Smooth muscle cell (in vitro differentiated cells): Measurements from ENCODE around the gene ARMH1. TPM values are rescaled to one million over a fixed set of nuclear protein-coding genes. Genes with fewer than 3 reads are reported as not detected.

Experiments
- DNase-seq: peaks from one replicate; lab custom pipeline; 2025; ENCODE audit not compliant: unreplicated experiment; lab: John Stamatoyannopoulos, UW
- H2AFZ ChIP-seq: fragments of 200-600 bp; sonication (generic); 2 replicates; pipeline ENCODE4 v1.6.0; 2016; ENCODE audit warnings: antibody characterized with exemption, low read depth, mild to moderate bottlenecking
- H3F3A ChIP-seq: fragments of 200-600 bp; sonication (generic); 2 replicates; pipeline ENCODE4 v1.6.0; 2017; ENCODE audit warnings: antibody characterized with exemption, low read depth
- H3K27ac ChIP-seq: fragments of 200-600 bp; sonication (generic); 2 replicates; pipeline ENCODE4 v1.5.1; 2016; ENCODE audit warnings: low read depth, mild to moderate bottlenecking
- H3K27me3 ChIP-seq: fragments of 200-600 bp; sonication (generic); 2 replicates; pipeline ENCODE4 v1.6.1; 2016; ENCODE audit warnings: low read depth, mild to moderate bottlenecking
- H3K36me3 ChIP-seq: fragments of 200-600 bp; sonication (generic); 2 replicates; pipeline ENCODE4 v1.5.1; 2016; ENCODE audit warnings: low read depth
- H3K4me1 ChIP-seq: fragments of 200-600 bp; sonication (generic); 2 replicates; pipeline ENCODE4 v1.5.1; 2016; ENCODE audit warnings: low read depth
- H3K4me2 ChIP-seq: fragments of 200-600 bp; sonication (generic); 2 replicates; pipeline ENCODE4 v1.6.0; 2016; ENCODE audit warnings: mild to moderate bottlenecking
- H3K4me3 ChIP-seq: fragments of 200-600 bp; sonication (generic); 2 replicates; pipeline ENCODE4 v1.5.1; 2016; ENCODE audit warnings: mild to moderate bottlenecking
- H3K79me2 ChIP-seq: fragments of 200-600 bp; sonication (generic); 2 replicates; pipeline ENCODE4 v1.6.0; 2016; ENCODE audit warnings: low read depth, mild to moderate bottlenecking
- H3K9ac ChIP-seq: fragments of 200-600 bp; sonication (generic); 2 replicates; pipeline ENCODE4 v1.6.0; 2016; ENCODE audit warnings: low read depth
- H3K9me3 ChIP-seq: fragments of 200-600 bp; sonication (generic); replicated peaks from 2 replicates; pipeline ENCODE4 v1.5.1; 2016; ENCODE audit warnings: low read depth
- H4K20me1 ChIP-seq: fragments of 200-600 bp; sonication (generic); 2 replicates; pipeline ENCODE4 v1.6.0; 2016; ENCODE audit warnings: low read depth
- WGBS: methylation state at CpG from one replicate; pipeline ENCODE4 v1.1.7; 2016; ENCODE audit warnings: low lambda C conversion rate; 5-methylcytosine and 5-hydroxymethylcytosine counted together
- polyA plus RNA-seq: library from polyadenylated mRNA; unstranded; fragments of >200 nt; fragmentation: Nextera tagmentation; extraction: Ambion mirVana; gene quantifications from 2 replicates; pipeline ENCODE4 v1.2.1, GENCODE V29; 2016
- total RNA-seq: library from RNA; depleted of rRNA; stranded (reverse); fragments of >200 nt; gene quantifications from 2 replicates; pipeline ENCODE4 v1.2.3, GENCODE V29; 2014
- TF ChIP-seq, protein P1 (sequence below): fragments of 200-600 bp; sonication (generic); IDR thresholded peaks from 2 replicates; pipeline ENCODE4 v1.5.1; 2017; ENCODE audit warnings: borderline replicate concordance, mild to moderate bottlenecking, antibody characterized with exemption; ENCODE audit not compliant: insufficient read depth, poor library complexity, severe bottlenecking

The ARMH1 gene
- total and polyA plus RNA-seq, 2 experiments from 2014 or later: 1.5 to 8.3 TPM

DNA sequence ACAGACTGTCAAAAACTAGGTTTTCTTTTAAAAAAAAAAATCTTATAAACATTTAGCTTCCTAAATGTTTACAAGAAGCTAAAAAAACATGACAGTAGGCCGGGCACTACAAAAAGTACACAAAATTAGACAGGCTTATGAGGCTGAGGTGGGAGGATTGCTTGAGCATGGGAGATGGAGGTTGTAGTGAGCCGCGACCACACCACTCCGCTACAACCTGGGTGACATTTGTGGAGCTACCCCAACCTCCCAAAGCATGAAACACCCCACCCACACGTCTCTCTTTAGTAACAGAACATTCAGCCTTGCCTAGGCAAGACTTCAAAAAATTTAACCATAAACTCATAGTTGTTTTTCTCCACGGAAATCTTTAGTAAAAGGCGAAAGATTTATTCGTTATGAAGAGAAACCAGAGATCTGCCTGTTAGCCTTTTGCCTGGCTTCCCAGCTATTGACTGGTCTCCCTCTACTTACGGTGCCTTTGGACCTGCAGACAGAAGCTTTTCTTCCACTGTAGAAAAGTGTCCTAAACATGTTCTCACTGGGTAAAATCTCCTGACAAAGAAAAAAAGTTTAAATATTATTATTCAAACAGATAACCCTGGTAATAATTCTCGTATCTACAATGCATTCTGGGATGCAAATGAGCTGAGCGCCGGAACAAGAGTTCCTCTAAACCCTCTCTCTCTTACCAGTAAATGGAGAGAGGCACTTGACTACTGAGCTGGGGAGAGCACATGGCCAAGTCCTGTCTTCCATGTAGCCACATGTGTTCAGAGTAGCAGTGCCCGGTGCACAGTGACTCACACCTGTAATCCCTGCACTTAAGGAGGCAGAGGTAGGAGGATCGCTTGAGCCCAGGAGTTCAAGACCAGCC, 47.2 kb downstream of the ARMH1 start:
- Histone ChIP-seq H3K4me3 (no peak overlapping the region), H3K79me2 (no peaks in the 10 kb centered on the region), H4K20me1 (no peaks in the 10 kb centered on the region), H2AFZ (no peak overlapping the region), H3K4me1 (no peaks in the 10 kb centered on the region), H3K27ac (peak overlapping the region; percentile 69), H3K9ac (no peak overlapping the region), H3K36me3 (no peaks in the 10 kb centered on the region), H3K27me3 (no peaks in the 10 kb centered on the region), H3K4me2 (peak overlapping the region; percentile 48), H3K9me3 (no peaks in the 10 kb centered on the region), H3F3A (no peaks in the 10 kb centered on the region)
- TF ChIP-seq, protein P1, sequence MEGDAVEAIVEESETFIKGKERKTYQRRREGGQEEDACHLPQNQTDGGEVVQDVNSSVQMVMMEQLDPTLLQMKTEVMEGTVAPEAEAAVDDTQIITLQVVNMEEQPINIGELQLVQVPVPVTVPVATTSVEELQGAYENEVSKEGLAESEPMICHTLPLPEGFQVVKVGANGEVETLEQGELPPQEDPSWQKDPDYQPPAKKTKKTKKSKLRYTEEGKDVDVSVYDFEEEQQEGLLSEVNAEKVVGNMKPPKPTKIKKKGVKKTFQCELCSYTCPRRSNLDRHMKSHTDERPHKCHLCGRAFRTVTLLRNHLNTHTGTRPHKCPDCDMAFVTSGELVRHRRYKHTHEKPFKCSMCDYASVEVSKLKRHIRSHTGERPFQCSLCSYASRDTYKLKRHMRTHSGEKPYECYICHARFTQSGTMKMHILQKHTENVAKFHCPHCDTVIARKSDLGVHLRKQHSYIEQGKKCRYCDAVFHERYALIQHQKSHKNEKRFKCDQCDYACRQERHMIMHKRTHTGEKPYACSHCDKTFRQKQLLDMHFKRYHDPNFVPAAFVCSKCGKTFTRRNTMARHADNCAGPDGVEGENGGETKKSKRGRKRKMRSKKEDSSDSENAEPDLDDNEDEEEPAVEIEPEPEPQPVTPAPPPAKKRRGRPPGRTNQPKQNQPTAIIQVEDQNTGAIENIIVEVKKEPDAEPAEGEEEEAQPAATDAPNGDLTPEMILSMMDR: no peak
- DNase-seq: no peak
- 38% methylated on average over 14 of the region's 14 CpGs for WGBS

DNA sequence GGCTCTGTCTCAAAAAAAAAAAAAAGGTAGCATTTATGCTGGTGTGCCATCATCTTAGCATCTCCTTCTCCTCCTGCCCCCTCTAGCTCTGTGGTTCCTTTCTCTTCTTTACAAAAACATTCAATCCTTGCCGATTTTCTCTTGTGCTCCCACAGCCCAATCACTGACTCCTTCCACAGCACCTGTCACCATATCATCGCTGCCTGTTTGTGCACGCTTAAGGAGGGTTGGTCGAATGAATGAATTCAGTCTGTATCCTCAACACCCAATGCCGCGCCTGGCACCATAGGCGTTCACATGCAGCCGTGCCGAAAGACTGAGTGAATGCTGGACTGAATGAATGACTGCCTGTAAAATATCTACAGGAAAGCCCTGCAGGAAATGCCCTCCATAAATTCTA, 48.5 kb downstream of the ARMH1 start:
- no peak overlapping the region for H2AFZ ChIP-seq

DNA sequence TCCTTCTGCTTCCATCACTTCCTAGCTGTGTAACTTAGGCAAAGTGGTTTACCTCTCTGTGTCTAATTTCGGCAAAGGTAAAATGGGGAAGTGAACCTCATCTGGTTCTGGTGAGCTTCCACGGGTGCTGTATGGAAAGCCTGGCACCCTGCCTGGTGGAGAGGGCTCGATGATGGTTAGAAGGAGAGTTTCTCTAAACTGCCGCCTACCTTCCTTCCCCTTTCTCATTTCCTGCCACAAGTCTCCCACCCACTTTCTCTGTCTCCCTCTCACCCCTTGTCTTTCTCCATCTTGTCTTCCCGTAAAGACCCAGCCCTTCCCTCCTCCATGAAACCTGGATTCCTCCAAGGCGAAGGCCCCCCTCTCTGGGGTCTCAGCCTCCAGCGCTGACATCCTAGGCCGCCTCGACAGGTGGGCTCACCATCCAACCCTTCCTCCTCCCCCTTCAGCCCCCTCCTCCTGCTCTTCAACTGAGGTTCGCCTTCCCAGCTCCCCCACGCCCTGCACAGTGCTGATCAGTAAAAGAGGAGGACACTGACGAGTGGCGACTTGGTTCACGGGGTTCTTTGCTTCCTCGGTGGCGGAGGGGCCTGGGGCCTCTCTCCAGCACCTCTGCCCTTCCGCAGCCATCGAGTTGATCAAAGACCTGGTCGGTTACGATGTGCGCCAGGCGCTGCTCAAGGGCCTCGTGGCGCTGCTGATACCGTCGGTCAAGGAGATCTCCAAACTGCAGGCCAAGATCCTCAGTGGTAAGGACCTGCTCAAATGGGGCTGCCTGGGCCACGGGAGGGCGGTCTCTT, 49.2 kb downstream of the ARMH1 start:
- Histone ChIP-seq H3K27me3 (no peaks in the 10 kb centered on the region), H3K36me3 (no peaks in the 10 kb centered on the region), H3K4me1 (no peaks in the 10 kb centered on the region), H2AFZ (no peak overlapping the region), H4K20me1 (no peaks in the 10 kb centered on the region), H3K9me3 (no peaks in the 10 kb centered on the region), H3F3A (no peaks in the 10 kb centered on the region), H3K4me3 (no peak overlapping the region), H3K4me2 (no peak overlapping the region), H3K79me2 (no peaks in the 10 kb centered on the region), H3K9ac (no peak overlapping the region), H3K27ac (no peak overlapping the region)
- TF ChIP-seq, protein P1: no peak
- WGBS: 97% methylated on average over 28 of the region's 28 CpGs
- DNase-seq: no peak

More for the DNA sequence above, 48.5 kb downstream of the ARMH1 start:
- Histone ChIP-seq H3K36me3 (no peaks in the 10 kb centered on the region), H3K4me1 (no peaks in the 10 kb centered on the region), H3K4me2 (no peak overlapping the region), H3K4me3 (no peak overlapping the region), H3K27me3 (no peaks in the 10 kb centered on the region), H3K27ac (no peak overlapping the region), H3F3A (no peaks in the 10 kb centered on the region), H3K9ac (no peak overlapping the region), H3K9me3 (no peaks in the 10 kb centered on the region), H4K20me1 (no peaks in the 10 kb centered on the region), H3K79me2 (no peaks in the 10 kb centered on the region)
- 95% methylated on average over 9 of the region's 9 CpGs for WGBS
- TF ChIP-seq, protein P1: no peak
- no peak for DNase-seq
